GM19438 (cell line): ENCODE measurements around the gene SLX9.

Experiments used
- ATAC-seq: cut with Tn5 transposase; IDR thresholded peaks from one replicate; pipeline ENCODE4 v1.9.1; 2021; ENCODE audit warnings: low read depth; ENCODE audit not compliant: unreplicated experiment

The SLX9 gene

DNA sequence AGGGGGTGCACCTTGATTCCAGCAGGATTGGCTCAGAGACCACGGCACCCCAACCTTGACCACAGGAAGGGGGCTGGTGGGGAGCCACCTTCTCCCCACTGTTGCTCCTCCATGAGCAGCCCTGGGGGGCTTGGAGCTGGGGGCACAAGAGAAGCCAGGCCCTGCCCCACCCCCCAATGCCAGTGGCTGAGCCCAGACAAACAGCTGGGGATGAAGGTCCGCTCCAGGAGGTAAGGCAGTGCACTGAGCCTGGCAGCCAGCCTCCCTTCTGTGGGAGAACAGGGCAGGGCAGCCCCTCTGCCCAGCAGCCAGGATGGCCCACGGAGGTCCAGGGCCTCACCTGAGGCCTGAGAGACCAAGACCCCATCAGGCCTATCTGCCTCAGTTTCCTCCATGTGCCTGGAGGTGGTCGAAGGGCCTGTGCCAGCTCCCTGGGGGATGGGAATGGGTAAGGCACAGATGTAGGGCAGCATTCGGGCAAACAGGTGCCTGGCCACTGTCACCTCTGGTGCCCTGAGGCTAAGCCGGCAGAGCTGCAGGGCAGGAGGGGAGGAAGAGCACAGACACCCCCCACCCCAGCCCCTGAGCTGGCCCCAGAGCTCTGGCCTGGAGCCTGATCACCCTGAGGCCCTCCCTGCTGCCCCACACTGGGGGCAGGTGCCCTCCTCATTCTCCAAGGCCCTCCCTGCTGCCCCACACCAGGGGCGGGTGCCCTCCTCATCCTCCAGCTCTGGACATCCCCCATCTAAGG, 26.2 kb upstream of the SLX9 start:
- no peak for ATAC-seq

DNA sequence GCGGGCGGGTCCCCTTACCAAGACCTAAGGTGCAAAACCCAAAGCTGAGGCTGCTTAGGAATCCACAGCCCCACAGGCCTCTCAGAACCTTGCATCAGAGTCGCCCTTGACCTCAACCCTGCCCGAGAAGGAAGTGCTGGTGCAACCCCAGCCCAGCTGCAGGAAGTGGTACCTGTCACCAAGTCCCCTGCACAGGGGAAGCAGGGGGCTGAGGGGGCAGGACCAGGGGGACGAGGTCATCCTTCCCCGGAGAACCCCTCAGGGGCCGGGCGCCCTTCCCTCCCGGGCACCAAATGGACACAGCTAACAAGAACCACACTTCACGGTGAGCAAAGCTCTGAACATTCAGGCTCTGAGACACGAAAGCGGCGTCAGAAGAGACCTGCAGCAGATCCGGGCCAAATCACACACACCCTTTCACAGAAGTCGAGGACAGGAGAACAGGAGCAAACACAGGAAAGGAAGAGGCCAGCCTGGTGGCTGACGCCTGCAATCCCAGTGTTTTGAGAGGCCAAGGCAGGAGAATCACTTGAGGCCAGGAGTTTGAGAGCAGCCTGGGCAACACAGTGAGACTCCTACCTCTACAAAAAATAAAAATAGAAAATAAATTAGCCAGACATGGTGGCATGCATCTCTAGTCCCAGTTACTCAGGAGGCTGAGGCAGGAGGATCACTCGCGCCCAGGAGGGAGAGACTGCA, 25.5 kb upstream of the SLX9 start:
- ATAC-seq = peak; percentile 51

DNA sequence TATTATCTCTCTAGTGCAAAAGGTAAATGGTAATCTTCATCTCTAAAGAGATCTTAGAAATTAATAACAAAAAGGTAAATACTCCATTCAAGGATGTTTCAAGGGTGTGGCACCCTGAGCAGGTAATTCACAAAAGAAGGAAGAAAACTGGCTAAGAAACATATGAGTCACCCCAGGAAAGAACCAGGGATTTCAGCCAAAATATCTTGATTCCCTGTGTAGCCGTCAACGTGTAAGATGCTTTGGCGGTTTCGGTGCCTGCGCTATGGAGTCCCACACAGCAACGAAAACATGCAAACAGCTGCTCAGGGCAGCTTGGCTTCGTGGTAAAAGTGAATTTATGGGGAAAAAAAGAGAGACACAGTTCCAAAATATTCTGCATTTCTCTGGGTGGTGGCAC, 22.9 kb upstream of the SLX9 start:
- ATAC-seq = no peak

DNA sequence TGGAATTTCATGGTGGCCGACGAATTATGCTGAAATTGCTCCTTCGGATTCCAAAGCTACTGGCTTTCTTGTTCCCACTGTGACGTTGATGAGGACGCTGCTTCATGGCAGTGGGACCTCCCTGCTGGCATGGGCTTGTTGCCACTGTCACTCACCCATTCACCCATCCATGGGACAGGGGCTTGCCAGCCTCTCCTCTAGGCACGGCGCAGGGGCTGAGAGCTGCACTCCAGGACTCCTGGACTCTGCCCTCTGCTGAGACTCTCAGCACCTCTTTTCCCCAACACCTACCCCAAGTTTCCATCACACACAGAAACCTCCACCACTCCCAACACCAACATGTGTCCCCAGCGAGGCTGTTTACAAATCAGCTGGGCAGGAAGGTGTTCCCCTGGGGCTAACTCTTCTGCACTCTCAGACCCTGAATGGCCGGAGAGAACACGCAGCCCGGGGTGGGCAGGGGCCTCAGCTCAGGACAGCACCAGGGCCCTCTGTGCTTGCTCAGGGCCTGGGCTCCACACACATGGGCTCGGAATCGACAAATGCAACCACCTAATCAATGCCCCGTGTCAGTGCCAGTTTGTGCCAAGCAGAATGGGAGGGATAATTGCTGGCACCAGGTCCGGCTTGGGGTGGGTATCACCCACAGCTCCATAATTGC, 22.3 kb upstream of the SLX9 start:
- no peak for ATAC-seq

DNA sequence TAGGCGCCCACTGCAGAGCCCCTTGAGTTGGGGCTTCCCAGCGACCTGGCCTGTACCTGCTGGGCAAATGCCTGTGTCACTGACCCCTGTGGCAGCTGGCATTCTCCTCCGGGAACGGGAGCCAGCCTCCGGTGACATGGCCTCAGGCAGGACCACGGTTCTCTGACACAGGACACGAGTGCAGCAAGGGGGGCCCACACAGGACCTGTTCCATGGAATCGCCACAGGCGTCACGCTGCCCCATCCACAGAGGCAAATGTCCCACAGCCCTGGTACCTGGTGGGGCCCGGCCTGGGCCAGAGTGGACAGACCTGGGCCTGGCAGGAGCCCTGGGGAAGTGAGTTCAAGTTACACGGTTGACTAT, 21.7 kb upstream of the SLX9 start:
- ATAC-seq = no peak

DNA sequence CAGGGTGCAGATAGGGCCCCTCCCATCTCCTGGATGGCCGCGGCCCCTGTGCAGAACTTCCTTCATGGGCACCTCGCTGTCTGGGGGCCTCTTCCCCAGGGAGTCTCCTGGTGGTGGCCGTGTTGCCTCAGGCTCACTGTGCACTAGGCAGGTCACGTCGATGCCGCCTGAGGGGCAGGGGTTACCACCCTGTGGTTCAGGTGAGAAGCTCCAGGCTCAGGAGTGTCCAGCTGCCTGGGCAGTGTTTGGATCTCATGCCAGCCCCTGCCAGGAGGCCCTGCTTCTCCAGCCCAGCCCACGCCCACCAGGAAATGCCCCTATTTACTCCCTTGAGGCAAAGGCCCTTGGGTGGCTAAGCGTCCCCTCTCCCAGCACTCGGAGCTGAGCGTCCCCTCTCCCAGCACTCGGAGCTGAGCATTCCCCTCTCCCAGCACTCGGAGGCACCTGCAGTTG, 21.2 kb upstream of the SLX9 start:
- ATAC-seq = no peak

DNA sequence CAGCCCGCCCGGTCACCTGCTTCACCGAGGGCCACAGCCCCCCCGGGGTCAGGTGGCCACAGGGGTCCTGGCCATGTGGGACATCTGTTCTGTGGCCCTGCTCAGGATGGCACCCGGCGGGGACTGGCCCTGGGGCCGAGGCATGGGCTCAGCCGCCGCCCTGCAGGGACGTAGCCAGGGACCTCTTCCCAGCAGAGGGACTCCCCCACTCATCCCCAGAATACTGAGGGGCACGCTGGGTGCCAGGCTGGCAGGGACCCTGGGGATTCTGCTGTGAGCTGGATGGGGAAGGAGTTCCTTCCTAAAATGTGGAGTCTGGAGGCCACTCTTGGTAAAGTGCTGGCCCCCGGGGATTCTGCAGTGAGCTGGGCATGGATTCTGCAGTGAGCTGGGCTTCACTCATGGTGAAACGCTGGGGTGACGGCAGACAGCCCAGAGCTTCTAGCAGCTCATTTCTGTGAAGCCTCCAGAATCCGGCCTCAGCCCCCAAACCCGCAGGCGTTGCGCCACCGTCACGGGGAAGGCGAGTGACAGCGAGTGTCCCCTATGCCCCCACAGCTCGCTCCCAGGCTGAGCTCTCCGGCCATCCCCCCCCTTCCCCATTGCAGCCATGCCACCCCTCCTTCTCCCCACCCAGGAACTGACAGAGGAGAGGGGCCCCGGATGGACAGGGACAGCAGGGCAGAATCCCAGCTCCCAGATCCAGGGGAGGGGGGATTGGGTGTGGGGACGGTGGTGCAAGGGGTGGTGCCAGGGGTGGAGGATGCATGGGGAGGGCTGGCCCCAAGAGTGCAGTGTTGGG, 20.5 kb upstream of the SLX9 start:
- no peak for ATAC-seq

DNA sequence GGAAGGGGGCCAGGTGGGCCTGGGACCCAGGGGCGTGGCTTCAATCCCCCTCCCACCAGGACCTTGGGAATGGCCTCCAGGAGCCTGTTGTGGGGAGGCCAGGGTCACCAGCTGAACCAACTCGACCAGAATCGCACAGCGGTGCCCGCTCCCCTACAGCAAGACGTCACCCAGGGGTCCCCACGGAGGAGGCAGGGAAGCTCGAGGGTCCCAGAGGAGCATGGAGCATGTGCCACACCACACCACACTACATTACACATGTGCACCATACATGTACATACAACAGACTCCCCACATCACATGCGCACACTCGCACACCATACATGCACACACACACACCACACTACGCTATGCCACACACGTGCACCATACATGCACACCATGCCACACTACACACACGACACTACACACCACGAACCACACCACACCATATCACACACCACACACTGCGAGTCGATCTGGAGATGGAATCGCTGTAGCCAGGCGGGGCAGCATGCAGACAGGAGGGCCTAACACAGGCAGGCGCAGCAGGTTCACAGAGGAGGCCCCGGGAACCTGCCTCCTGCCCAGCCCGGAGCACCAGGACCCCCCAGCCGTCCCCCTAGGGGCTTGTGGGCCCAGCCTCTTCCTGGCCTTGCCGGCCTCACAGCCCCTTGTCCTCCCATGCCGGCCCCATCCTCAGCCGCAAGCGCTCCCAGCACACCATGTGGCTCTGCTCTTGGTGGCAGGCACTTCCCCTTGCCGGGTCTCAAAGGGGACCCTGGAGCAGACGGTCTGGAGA, 19.7 kb upstream of the SLX9 start:
- ATAC-seq = peak; percentile 5

DNA sequence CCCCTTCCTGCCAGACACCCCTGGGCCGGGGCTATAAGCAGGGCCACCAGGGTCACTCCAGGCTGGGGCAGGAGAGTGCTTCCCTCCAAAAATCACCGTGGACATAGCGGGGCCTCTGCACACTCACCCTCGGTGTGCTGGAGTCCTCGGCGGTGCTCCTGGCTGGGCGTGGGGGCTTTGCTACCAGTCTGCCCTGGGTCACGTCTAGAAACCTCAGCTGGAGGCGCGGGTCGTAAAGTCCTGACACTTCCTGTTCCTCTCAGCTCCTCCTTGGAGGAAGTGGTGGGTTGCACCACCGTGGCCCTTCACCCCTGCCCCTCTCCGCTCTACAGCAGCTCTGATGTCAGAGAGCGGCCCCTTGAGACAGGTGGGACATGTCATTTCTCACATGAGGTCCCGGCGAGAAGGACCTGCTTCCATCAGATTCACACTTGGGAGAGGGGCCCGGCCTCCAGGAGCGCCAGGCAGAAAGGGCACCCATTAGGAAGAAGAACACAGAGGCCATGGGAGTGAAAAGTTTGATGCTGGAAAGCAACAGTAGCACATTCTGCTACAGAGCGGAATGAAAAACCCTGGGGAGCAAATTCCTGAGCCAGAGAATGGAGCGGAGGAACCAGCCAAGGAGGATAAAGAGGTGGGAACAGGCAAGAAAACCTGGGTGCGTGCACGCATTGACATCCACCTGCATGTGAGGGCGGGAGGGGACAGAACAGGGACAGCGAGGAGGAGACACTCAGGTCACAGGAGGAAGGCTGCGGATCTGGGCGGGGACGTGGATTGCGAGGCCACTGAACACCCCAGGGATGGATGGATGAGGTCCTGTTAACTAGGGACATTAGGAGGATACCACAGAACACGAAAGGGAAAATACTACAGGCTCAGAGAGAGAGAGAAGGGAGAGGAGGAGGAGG, 18.9 kb upstream of the SLX9 start, which contains the start of gene ITGB2:
Gene ITGB2, minus strand, starts transcription at position 206 of the 911 bp plus-strand sequence. CDS start 10,117 bp downstream, outside the sequence.
- ATAC-seq = peak; percentile 71

DNA sequence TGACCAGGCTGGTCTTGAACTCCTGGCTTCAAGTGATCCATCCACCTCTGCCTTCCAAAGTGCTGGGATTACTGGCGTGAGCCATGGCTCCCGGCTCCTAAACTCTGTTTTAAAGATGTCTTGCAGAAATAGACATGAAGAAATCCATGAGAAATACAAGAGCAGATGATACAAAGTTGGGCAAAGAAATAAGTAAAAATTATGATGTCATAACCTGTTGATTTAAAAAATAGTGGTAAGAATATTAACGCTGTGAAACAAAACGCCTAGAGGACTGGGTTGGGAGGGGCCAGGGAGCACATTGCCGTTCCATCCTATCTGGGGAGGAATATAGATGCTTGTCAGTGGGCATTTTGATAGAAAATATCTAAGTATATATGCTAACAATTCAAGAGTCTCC, 17.9 kb upstream of the SLX9 start:
- ATAC-seq = no peak

DNA sequence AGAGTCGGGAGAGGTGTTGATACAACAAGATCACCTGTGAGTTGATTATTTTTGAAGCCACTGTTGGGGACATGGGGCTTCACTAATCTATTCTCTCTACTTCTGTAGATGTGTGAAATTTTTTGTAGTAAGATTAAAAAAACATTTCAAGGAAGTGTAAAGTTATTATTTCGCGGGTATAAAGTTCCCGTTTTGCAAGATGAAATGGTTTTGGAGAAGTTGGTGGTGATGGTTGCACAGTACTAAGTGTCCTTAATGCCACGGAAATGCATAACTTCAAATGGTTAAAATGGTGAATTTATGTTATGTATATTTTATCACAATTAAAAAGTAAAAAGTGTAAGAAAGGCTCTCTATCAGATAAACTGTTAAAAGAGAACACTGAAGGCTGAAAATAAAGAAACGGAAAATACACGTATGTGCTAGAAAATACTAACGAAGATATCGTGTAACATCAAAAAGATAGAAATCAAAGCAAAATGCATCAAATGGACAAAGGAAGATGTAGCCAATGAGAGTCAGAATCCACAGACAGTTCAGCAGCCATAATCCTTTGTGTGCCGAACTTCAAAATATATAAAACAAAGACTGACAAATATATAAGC, 16.2 kb upstream of the SLX9 start:
- ATAC-seq = no peak

DNA sequence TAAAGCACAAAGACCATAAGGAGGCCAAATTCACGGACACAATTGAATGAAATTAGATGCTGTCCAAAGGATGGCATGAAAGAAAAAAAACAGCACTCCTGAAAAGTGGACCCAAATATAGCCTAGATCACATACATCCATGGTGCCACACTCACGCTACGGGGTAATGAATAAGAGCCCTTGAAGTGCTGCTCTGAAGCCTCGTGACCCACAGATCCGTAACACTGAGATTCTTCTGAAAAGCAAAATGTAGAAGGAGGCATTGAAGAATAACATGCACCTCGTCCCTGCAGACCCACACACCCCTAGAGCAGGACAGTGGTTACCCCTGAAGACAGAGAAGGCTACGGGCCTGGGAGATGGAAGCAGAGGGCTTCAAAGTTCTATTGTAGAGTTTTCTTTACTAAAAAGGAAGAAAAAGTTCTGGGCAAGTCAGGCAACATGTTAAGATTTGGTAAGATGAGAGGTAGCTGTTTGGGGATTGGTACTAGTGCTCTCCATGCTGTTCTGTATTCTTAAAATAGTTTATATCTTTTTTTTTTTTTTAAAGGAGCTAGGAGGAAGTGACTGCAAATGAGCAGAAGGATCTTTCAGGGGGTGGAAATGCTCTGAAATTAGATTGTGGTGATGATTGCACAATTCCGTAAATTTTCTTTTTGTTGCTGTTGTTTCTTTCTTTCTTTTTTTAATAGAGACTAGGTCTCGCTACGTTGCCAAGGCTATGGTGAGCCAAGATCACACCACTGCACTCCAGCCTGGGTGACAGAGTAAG, 15.0 kb upstream of the SLX9 start:
- no peak for ATAC-seq

DNA sequence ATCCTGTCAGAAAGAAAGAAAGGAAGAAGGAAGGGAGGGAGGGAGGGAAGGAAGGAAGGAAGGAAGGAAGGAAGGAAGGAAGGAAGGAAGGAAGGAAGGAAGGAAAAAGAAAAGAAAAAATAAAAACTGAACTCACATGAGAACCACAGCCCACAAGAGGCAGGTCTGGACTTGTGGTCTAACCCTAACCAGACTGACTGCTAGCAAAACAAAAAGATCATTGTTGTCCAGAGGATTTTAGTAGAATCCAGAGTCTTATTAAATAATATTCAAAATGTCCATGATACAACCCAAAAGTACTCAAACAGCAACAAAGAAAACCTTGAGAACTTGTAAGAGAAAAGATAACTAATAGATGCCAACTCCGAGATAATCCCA, 14.5 kb upstream of the SLX9 start:
- ATAC-seq = no peak

DNA sequence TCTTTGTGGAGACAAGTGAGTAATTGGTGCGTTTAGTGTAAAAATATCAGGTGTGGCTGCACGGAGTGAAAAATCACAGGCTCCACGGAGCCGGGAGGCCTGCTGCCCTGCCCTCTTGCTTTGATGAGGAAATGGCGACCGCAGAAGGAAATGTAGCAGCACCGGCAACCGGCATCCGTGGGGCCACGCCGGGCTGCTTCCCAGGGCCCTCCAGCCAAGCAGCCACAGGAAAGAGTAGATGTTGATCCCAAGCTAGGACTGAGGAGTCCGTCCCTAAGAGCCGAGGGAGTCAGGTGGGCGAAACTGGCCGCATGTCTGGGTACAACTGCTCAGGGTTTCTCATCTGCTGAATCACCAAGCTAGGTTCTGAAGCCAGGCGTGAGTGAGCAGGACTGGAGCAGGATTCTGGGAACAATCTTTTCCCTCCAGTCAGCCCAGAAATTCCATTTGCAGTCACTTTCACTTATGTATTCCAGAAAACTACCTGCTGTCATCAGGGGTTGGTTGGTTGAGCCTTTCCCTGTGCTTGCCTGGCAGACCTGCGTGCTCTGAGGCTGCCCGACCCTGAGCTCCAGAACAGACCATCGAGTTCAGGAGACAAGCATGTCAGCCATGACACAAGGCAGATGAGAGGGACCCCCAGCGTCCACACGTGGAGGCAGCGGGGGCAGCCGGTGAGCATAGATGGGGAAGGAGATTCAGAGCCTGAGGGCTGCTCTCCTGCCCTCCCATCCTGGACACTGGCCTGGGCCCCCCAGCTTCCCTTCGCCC, 13.3 kb upstream of the SLX9 start:
- ATAC-seq = no peak

DNA sequence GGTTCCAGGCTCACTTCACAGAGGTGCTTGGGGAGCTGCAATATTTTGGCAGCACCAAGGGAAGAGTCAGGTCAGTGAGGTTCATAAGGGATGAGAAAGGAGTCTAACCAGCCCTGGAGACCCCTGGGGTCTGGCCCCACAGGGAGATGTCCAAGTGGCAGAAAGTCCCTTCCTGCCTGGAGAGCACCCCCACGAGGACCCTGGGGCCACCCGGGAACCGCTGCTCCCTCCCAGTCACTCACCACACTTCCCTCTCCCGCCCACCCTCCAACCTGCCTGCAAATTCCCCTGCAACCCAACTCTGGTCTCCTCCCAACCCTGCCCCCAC, 12.6 kb upstream of the SLX9 start:
- ATAC-seq = no peak

DNA sequence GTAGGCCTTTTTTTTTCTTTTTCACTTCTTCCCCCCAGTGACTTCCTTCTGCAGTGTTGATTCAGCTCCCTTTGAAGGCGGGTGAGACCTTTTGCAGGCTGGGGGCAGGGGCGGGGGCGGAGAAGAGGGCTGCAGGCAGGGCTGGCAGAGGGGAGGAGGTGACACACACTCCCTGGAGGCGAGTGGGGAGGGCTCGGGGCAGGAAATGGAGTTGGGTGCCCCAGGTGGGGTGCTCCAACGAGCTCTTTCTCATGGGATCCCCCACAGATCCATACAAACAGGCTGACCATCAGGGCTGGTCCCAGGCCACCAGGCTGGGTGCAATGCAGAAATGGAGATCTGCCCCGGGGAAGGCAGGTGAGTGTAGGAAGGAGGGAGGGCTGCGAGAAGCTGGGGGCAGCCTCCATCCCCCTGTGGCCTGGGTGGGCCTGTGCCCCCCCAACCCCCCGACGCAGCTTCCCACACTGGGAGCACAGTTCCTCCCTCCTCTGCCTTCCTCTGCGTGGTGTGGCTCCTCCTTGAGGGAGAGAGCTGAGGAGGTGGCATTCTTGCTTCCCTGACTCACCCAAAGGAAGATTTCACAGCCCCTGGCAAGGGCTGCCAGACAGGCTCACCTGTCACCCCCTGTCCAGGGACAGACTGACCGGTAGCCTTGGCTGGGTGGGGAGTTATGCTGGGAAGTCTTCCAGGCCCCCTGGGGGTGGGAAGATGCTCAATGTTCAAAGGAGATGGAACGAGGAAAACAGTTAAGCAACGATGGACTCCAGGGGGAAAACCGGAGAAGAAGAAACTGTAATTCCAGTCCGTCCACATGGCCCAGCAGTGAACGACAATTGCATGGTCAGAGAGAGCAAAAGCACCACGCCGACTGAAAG, 12.0 kb upstream of the SLX9 start:
- ATAC-seq = no peak
